GM23248 (cell line): ENCODE measurements around the gene GRK2. TPM values are rescaled to one million over a fixed set of nuclear protein-coding genes. Genes with fewer than 3 reads are reported as not detected.

ENCODE experiments used
- DNase-seq: peaks from one replicate; pipeline ENCODE4 v3.0.0-alpha.2; 2015
- H2AFZ ChIP-seq: fragments of 200-600 bp; sonication (generic); 2 replicates; pipeline ENCODE4 v1.6.1; 2016; ENCODE audit warnings: antibody characterized with exemption
- H3F3A ChIP-seq: fragments of 200-600 bp; sonication (generic); 2 replicates; pipeline ENCODE4 v1.6.1; 2016; ENCODE audit warnings: mild to moderate bottlenecking, antibody characterized with exemption, mixed run types; ENCODE audit not compliant: insufficient read depth
- H3K27ac ChIP-seq: fragments of 200-600 bp; sonication (generic); 2 replicates; pipeline ENCODE4 v1.5.1; 2016; ENCODE audit warnings: mild to moderate bottlenecking
- H3K27me3 ChIP-seq: fragments of 200-600 bp; sonication (generic); replicated peaks from 2 replicates; pipeline ENCODE4 v1.6.1; 2016; ENCODE audit warnings: mild to moderate bottlenecking; ENCODE audit not compliant: insufficient read depth
- H3K36me3 ChIP-seq: fragments of 200-600 bp; sonication (generic); 2 replicates; pipeline ENCODE4 v1.6.1; 2016; ENCODE audit warnings: low read depth, mild to moderate bottlenecking
- H3K4me1 ChIP-seq: fragments of 200-600 bp; sonication (generic); 2 replicates; pipeline ENCODE4 v1.6.1; 2016; ENCODE audit warnings: mild to moderate bottlenecking; ENCODE audit not compliant: insufficient read depth
- H3K4me2 ChIP-seq: fragments of 200-600 bp; sonication (generic); one replicate; pipeline ENCODE4 v1.6.1; 2016; ENCODE audit warnings: mild to moderate bottlenecking; ENCODE audit not compliant: unreplicated experiment
- H3K4me3 ChIP-seq: fragments of 200-600 bp; sonication (generic); 2 replicates; pipeline ENCODE4 v1.5.1; 2016; ENCODE audit warnings: mild to moderate bottlenecking
- H3K79me2 ChIP-seq: fragments of 200-600 bp; sonication (generic); 2 replicates; pipeline ENCODE4 v1.6.1; 2016; ENCODE audit warnings: mild to moderate bottlenecking; ENCODE audit not compliant: insufficient read depth
- H3K9ac ChIP-seq: fragments of 200-600 bp; sonication (generic); 2 replicates; pipeline ENCODE4 v1.6.1; 2016; ENCODE audit warnings: mild to moderate bottlenecking
- H3K9me2 ChIP-seq: fragments of 200-600 bp; sonication (generic); 2 replicates; pipeline ENCODE4 v1.6.1; 2016; ENCODE audit warnings: mixed run types, mild to moderate bottlenecking, moderate library complexity; ENCODE audit not compliant: insufficient read depth
- H3K9me3 ChIP-seq: fragments of 200-600 bp; sonication (generic); one replicate; pipeline ENCODE4 v1.6.1; 2017; ENCODE audit warnings: low read depth
- H4K20me1 ChIP-seq: fragments of 200-600 bp; sonication (generic); 2 replicates; pipeline ENCODE4 v1.6.0; 2016; ENCODE audit not compliant: insufficient read depth
- EZH2 ChIP-seq: fragments of 200-600 bp; sonication (generic); IDR thresholded peaks from 2 replicates; pipeline ENCODE4 v1.6.1; 2018; ENCODE audit warnings: antibody characterized with exemption, mild to moderate bottlenecking; ENCODE audit not compliant: insufficient read depth, poor library complexity, severe bottlenecking
- EZH2phosphoT487 ChIP-seq: fragments of 200-600 bp; sonication (generic); IDR thresholded peaks from 2 replicates; pipeline ENCODE4 v1.6.1; 2018; ENCODE audit warnings: antibody characterized with exemption, moderate library complexity, mild to moderate bottlenecking, low read depth; ENCODE audit not compliant: insufficient read depth
- WGBS, 2 experiments: methylation state at CpG; one replicate each; pipeline ENCODE4 v1.1.6; 2015 to 2017; ENCODE audit warnings: low lambda C conversion rate in 2 of 2, low coverage in 1 of 2; ENCODE audit errors: missing lambda C conversion rate in 2 of 2; 5-methylcytosine and 5-hydroxymethylcytosine counted together
- in situ Hi-C: fragments of 300-500 bp; cut with MboI; formaldehyde crosslinking; loops from 2 replicates; pipeline ENCODE4 v1.15.0; 2020
- polyA plus RNA-seq: library from polyadenylated mRNA; unstranded; fragments of >200 nt; fragmentation: Nextera tagmentation; extraction: Ambion mirVana; gene quantifications from 2 replicates; pipeline ENCODE4 v1.2.1, GENCODE V29; 2016
- total RNA-seq: library from RNA; depleted of rRNA; stranded (reverse); fragments of >200 nt; shearing (Covaris generic); gene quantifications from 2 replicates; pipeline ENCODE4 v1.2.3, GENCODE V29; 2014

Gene GRK2
- total and polyA plus RNA-seq, 2 experiments from 2014 or later = 7.8 to 43.0 TPM

DNA sequence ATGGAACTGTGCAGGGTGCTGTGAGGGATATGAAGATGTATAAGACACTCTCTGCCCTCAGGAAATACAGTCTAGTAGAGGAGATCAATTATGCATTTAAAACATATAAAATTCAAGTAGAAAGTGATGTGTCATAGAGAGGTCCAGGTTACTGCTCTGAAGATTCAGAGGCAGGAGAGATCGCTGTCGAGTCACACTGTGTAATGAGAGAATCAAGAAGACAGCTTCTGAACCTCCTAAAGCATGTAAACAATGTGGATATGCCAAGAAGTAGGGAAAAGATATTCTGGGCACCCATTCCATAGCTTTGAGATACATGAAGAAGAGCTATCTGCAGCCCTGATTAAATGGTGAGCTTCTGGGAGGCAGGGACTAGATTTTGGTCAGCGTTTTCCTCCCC is 53.7 kb downstream of the GRK2 start:
- no peaks in the 10 kb centered on the region for H3K79me2 ChIP-seq
- H3K27me3 ChIP-seq = no peaks in the 10 kb centered on the region
- H3K27ac ChIP-seq = no peak overlapping the region
- no peaks in the 10 kb centered on the region for H3F3A ChIP-seq
- DNase-seq = peak; percentile 33
- no peaks in the 10 kb centered on the region for H3K9me3 ChIP-seq
- H3K9ac ChIP-seq = no peak overlapping the region
- H4K20me1 ChIP-seq = no peaks in the 10 kb centered on the region
- WGBS, 2 experiments = 55 to 57% methylated on average over 3 of the region's 3 CpGs
- H3K4me1 ChIP-seq = peaks cover 5% of the 10 kb centered on the region; the same call in 1 of the 2 replicates
- H3K4me2 ChIP-seq = no peak overlapping the region
- no peaks in the 10 kb centered on the region for H3K9me2 ChIP-seq
- no peaks in the 10 kb centered on the region for H3K36me3 ChIP-seq
- TF ChIP-seq EZH2 (no peak), EZH2phosphoT487 (no peak)
- no peak overlapping the region for H3K4me3 ChIP-seq
- H2AFZ ChIP-seq = no peak overlapping the region
- in situ Hi-C loops = no loop called here

DNA sequence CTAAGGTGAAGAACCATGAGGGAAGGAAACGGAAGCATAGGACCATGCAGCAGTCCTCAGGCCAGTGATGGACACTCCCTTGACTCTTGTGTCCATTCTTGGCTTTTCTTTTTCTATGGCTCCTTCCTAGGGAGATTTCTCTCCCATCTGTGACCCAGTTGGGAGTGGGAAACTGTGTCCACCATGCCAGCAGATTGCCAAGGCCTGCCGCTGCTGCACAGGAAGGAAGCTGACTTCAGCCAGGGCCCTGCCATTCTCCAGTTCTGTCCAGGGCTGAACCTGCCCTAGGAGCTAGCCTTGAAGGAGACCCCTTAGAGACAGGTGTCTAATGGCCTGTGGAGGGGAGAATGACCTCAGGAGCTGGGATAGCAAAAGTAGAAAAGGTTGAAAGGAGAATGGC is 54.4 kb downstream of the GRK2 start:
- H2AFZ ChIP-seq = no peak overlapping the region
- H3K4me2 ChIP-seq = no peak overlapping the region
- H3K27ac ChIP-seq = no peak overlapping the region
- no peaks in the 10 kb centered on the region for H3K9me3 ChIP-seq
- TF ChIP-seq EZH2phosphoT487 (no peak), EZH2 (no peak)
- H3F3A ChIP-seq = no peaks in the 10 kb centered on the region
- no peaks in the 10 kb centered on the region for H3K27me3 ChIP-seq
- no peaks in the 10 kb centered on the region for H4K20me1 ChIP-seq
- in situ Hi-C loops = no loop called here
- H3K4me3 ChIP-seq = no peak overlapping the region
- H3K79me2 ChIP-seq = no peaks in the 10 kb centered on the region
- DNase-seq = no peak
- H3K9me2 ChIP-seq = no peaks in the 10 kb centered on the region
- no peak overlapping the region for H3K9ac ChIP-seq
- H3K4me1 ChIP-seq = peaks cover 5% of the 10 kb centered on the region; the same call in 1 of the 2 replicates
- no peaks in the 10 kb centered on the region for H3K36me3 ChIP-seq
- WGBS, 2 experiments = 97% methylated on average over 2 of the region's 2 CpGs

DNA sequence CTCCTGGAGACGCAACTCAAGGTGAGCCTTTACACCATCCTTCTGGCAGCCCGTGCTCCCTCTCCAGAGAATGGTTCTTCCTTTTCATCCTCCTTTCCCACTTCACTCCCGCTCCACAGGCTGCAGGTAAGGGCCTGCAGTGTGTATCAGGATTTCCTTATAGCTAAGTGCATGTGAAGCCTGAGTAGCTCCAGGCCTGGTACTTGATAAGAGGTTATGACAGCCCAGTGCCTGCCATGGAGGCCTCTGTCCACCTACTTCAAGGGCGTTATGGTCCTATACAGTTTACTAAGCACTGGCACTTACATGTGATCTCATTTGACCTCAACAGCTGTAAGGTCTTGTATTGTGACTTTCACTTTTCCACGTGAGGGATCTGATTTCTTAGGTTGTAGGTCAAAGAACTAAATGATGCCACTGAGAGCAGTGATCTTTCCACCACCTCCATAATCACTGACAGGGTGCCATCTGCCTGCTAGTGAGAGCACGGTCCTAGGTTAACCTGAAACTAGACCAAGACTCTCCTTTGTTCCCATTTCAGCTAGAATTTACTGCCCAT is 55.1 kb downstream of the GRK2 start:
- Histone ChIP-seq H3K27ac (no peak overlapping the region), H3K9me2 (no peaks in the 10 kb centered on the region), H3K36me3 (no peaks in the 10 kb centered on the region), H2AFZ (no peak overlapping the region), H3K27me3 (no peaks in the 10 kb centered on the region), H3K79me2 (no peaks in the 10 kb centered on the region), H3K9me3 (no peaks in the 10 kb centered on the region), H3K9ac (no peak overlapping the region), H4K20me1 (no peaks in the 10 kb centered on the region), H3F3A (no peaks in the 10 kb centered on the region), H3K4me2 (no peak overlapping the region), H3K4me1 (peaks cover 5% of the 10 kb centered on the region; the same call in 1 of the 2 replicates), H3K4me3 (no peak overlapping the region)
- DNase-seq = no peak
- in situ Hi-C loops = no loop called here
- TF ChIP-seq EZH2 = no peak
- TF ChIP-seq EZH2phosphoT487 = no peak
- WGBS, 2 experiments = 87 to 92% methylated on average over 6 of the region's 6 CpGs

DNA sequence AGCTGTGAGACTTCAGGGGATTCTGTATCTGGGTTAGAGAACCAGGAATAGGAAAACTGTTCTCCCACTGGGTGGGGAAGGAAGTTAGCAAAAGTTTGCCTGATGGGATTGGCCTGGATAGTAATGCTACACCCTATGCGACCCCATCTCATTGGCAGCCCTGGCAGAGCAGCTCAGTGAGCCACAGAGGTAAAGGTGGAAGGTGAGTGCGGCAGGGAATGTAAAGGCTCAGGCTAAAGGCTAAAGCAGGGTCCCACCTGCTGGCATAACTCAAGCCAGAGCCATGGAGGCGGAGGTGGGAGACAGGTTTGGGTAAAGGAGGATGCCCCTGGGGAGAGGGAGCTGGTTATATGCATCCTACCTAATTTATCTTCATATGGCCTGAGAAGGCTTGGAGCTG is 55.8 kb downstream of the GRK2 start:
- no peak for DNase-seq
- Histone ChIP-seq H3K9ac (no peak overlapping the region), H3K4me2 (no peak overlapping the region), H3K27ac (no peak overlapping the region), H3K9me3 (no peaks in the 10 kb centered on the region), H3K27me3 (no peaks in the 10 kb centered on the region), H3K36me3 (no peaks in the 10 kb centered on the region), H3K4me1 (peaks cover 5% of the 10 kb centered on the region; the same call in 1 of the 2 replicates), H2AFZ (no peak overlapping the region), H3K9me2 (no peaks in the 10 kb centered on the region), H3K79me2 (no peaks in the 10 kb centered on the region), H4K20me1 (no peaks in the 10 kb centered on the region), H3K4me3 (no peak overlapping the region), H3F3A (no peaks in the 10 kb centered on the region)
- WGBS, 2 experiments = 74 to 82% methylated on average over 3 of the region's 3 CpGs
- TF ChIP-seq EZH2 = no peak
- TF ChIP-seq EZH2phosphoT487 = no peak
- in situ Hi-C loops = no loop called here

DNA sequence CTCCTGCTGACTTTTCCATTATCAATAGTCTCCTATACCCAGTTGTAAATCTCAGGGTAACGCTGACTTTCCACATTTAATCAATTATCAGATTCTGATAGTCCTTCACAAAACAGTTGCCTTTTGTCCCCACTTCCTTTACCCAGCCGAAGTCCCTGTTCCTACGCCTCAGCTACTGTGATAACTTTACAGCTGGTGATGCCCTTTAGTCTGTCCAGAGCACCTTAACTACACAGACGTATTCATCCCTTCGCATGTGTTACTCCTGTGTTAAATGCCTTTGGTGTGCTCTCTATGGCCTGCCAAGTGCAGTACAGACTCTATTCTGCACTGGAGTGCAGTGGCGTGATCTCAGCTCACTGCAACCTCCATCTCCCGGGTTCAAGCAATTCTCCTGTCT is 57.3 kb downstream of the GRK2 start:
- H2AFZ ChIP-seq = no peak overlapping the region
- H4K20me1 ChIP-seq = no peaks in the 10 kb centered on the region
- WGBS, 2 experiments = 91 to 97% methylated on average over 7 of the region's 7 CpGs
- DNase-seq = no peak
- H3K4me2 ChIP-seq = no peak overlapping the region
- H3K36me3 ChIP-seq = no peaks in the 10 kb centered on the region
- in situ Hi-C loops = no loop called here
- H3K4me3 ChIP-seq = no peak overlapping the region
- H3K9me2 ChIP-seq = no peaks in the 10 kb centered on the region
- no peaks in the 10 kb centered on the region for H3K9me3 ChIP-seq
- TF ChIP-seq EZH2 (no peak), EZH2phosphoT487 (no peak)
- H3K79me2 ChIP-seq = no peaks in the 10 kb centered on the region
- H3K27ac ChIP-seq = no peak overlapping the region
- H3K4me1 ChIP-seq = 0 out of 2 replicates have a peak, but pooled peaks cover under 1% of the 10 kb centered on the region
- no peak overlapping the region for H3K9ac ChIP-seq
- no peaks in the 10 kb centered on the region for H3F3A ChIP-seq
- no peaks in the 10 kb centered on the region for H3K27me3 ChIP-seq
